Stimulated activated CD8-positive, alpha-beta memory T cell treated with anti-CD3 and anti-CD28 coated beads, Interleukin-12 subunit alpha, Interleukin-12 subunit beta, amount 100 ng/mL, for 1 hour (primary cell): ENCODE results near the gene ACTR2.
"Not testable (repeated sequence)": the region's sequence is repeated elsewhere in the genome, so short reads cannot be mapped to it uniquely, and the experiment has no call there.

Experiments
- DNase-seq: peaks from one replicate; pipeline ENCODE4 v3.0.0-alpha.2; 2020; ENCODE audit warnings: low read depth

The ACTR2 gene

DNA sequence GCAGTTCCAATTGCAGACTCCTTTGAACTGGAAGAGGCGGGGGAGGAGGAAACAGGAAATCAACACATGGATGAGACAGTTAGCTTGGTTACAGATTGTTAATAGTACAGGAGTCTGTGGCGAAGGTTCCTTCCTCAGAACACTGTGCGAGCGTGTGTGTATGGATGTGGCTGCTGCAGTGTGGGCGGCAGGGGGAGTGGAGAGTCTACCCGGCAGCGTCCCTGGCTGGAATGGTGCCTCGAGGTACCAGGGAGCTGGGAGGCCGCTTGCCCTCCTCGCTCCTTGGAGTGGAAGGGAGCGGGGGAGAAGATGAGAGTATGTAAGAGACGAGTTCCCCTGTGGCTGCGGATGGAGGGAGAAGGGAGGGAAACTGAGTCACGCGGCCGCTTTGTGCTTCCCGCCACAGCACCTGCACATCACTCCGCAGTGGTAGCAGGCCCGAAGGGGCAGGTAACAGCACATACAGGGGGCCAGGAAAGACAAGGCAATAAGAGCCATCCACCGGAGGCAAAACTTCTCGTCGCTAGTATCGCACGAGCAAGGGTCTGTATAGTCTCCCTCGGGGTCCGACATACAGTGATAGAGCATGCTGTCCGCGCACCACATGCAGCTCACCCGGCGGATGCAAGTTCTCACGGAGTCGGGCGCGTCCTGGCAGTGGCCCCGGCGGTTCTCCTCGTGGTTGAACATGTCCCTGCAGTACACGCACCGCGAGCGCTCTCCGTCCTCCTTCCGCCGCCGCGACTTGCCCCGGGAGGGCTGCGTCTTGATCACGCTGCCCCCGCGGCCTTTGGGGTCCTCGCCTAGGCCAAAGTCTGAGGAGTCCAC is 85.7 kb downstream of the ACTR2 start:
- no peak for DNase-seq

DNA sequence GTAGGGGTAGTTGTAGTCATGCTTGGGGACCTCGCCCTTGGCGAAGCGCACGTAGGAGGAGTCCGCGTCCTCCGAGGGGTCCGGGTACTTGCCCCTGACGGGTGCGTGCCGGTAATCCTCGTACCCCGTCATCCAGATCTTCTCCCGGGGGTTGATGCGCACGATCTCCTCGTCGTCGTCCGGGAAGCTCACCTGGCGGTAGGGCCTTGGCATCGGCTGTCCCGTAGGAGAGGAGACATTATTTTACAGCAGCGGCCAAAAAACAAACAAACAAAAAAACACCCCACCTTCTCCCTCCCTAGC is 86.3 kb downstream of the ACTR2 start:
- no peak for DNase-seq

DNA sequence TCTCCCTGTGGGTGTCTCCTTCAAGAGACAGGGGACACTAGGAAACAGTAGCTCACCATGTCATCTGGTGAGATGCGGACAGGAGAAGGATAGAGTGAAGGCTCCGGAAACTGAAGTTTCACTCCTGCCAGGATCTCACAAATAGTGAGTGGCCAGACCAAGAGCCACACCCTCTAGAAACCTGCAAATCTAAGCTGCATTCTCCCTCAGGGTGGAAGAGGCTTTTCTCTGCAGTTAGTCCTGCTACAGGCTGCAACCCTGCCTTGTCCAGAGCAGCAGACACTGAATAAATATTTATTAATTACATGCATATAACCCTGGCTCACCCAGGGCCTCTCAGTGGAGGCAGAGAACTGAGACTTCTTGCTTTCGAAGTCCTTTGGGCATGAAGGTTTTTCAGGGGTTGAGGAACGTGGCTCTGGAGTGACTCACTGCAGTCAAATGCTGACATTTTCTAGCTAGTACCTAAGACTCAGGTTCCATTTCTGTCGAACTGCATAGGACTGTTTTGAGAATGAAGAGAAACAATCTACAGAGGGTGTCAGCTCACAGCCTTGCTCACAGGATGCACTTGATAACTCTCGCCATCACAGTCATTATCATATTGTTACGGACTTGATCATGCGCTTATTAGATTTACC is 87.3 kb downstream of the ACTR2 start:
- no peak for DNase-seq

DNA sequence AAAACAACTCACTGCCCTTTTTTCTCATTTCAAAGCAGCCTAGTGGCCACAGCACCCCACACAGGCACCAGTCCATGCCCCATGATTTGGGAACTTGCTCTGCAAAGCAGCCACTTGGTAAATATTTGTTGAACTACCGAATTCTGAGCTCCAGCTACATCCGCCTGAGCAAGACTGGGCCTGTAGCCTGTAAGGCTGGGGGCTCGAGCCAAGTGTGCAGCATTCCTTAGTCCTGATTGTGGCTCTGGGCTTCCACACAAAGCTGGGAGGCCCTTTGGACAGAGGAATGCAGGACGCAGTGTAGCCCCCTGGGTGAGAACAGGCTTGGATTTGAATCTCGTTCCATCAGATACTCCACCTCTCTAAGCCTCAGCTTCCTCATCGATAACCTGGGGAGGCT is 88.4 kb downstream of the ACTR2 start:
- no peak for DNase-seq

DNA sequence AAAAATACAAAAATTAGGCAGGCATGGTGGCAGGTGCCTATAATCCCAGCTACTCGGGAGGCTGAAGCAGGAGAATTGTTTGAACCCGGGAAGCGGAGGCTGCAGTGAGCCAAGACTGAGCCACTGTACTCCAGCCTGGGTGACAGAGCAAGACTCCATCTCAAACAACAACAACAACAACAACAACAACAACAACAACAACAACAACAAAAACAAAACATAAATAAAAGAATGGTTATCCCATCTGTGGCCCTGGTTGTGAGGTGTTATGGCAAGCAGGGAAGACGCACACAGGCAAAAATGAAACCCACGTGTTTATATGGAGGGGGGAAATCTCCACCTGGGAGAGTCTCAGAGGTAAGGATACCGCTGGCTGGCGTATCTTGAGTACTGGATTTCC is 89.7 kb downstream of the ACTR2 start:
- not testable (repeated sequence) for DNase-seq

DNA sequence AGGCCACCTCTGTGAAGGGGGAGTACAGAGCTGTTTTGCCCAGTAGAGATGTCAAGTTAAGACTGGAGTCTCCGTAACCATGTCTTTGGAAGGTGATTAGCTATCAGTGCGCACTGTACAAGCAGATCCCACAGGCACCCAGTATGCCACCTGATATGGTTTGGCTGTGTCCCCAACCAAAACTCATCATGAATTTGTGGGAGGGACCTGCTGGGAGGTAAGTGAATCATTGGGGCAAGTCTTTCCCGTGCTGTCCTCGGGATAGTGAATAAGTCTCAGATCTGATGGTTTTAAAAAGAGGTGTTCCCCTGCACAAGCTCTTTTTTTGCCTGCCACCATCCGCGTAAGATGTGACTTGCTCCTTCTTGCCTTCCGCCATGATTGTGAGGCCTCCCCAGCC is 90.2 kb downstream of the ACTR2 start:
- no peak for DNase-seq

DNA sequence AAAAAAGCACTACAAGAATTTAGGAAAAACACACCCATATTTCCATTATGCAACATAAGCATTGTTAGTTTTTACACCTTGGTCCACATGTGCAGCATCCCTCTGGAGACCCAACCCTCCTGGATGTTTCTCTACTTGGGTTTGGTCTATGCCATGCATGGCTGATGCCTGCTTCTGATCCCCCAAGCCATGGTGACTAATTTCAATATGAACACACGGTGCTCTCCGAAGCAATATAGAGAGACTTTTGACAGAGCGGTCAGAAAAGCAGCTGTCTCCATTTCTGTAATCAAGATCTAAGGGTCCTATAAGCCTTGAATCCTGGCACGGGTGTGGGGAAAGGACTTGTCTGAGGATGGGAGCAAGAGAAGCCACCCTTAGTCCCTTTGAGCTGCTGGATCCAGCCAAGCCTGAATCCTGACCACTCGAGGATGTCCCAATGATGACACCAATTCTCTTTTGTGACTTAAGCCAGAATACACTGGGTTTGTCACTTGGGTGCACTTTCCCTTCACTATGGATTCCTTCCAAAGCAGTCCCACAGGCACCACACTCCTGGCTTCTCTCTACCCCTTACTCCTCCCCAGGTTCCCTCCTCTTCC is 91.5 kb downstream of the ACTR2 start:
- DNase-seq = no peak

DNA sequence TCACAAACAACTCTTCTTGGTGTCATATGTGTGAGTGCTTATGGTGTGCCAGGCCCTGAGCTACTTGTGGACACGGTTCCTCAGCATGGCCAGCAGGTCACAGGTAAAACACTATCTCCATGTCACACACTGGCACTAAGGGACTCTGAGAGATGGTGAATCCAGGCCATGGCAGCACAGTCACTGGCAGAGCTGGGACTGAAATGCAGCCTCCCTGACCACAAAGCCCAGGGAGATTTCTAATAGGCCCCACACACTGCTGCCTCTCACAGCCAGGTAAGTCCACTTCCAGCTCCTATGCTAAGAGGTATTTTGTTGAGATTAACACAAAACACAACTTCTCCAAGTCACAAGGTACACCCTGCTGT is 92.0 kb downstream of the ACTR2 start:
- no peak for DNase-seq

DNA sequence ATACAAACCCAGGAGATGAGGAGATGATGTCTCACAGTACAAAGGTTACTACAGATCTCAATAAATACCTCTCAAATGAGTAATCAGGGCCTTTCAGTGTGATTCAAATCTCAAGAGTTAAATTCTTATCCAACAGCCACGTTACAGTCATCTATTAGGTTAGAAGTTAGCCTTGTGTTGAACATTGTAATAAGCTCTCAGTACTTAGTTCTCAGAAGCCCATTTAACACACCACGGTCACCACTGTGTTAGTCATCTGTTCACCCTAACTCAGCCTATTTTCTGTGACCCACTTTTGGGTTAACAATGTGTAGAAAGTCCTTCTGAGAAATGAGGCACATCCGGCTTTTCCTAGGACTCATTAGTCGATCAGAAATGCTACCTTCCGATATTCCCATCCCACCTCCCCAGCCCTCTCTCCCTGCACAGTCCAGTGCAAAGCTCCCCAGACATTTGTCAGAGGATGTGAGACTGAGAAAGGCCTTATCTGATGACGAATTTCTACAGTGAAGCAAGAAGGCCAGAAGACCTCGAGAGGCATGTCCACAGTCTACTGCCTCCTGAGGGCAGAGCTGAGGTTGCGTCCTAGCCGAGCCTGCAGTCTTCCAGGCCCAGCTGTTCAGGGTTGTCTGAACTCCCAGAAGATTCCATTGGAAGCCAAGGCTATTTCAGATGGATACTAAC is 92.6 kb downstream of the ACTR2 start:
- no peak for DNase-seq
